Stimulated activated CD4-positive, alpha-beta T cell treated with anti-CD3 and anti-CD28 coated beads, TNF-alpha, amount 100 ng/mL, for 4 hours (primary cell): ENCODE results near the gene PTPRN2.
"Not testable (repeated sequence)": the region's sequence is repeated elsewhere in the genome, so short reads cannot be mapped to it uniquely, and the experiment has no call there.

Experiments
- DNase-seq, 3 experiments: peaks; one replicate each; pipeline ENCODE4 v3.0.0-alpha.2; 2020; ENCODE audit warnings: low read depth in 3 of 3

Gene PTPRN2

DNA sequence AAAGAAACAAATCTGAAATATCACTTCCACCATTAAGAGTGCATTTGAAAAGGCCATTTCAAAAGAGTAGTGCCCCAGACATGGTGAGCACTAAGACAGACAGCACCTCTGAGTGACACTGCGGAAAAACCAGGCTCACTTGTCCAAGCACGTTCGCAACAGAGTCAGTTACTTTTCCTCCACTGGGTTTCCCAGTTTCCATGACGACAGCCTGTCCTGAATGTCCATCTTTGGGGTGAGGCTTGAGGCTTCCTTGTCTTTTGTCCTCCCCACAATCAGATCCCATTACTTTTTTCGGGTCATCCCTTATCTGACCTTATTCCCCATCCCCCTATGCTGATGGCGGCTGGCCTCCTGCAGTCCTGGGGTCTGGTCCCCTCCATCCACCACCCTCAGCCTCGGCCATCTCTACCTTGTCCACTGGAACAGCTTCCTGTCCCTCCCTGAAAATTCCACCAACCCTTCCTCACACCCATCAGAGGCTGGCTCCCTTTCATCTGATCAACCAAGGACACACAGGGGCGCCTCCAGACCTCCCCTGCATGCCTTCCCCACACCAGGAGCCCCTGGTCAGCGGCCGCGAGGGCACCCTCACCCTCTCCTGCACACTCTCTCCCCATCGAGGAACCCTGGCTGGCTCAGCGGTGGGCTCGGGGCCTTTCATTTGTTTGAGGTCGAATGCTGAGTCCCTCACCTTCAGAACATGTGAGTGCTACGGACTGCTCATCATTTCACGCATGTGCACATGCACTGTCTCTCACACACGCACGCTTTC lies 887.2 kb downstream of the PTPRN2 start:
- DNase-seq: no peak

DNA sequence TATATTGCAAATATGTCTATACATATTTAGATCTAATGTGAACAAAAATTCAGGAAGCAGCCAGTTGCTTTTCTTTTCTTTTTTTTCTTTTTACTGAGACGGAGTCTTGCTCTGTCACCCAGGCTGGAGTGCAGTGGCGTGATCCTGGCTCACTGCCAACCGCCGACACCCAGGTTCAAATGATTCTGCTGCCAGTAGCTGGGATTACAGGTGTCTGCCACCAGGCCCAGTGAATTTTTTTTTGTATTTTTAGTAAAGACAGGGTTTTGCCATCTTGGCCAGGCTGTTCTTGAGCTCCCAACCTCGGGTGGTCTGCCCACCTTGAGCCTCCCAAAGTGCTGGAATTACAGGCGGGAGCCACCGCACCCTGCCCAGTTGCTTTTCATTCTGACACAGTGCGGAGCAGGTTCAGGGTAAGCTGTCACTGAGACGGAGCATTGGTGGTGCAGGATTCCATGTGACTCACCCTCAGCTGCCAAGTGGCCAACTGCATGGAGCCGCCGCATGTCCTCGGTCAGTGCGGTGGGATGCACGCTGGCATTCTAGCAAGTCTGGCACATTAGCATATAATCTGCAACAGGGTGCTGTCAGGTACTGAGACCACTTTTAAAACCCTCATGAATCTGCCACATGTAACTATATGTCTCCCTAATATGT lies 888.1 kb downstream of the PTPRN2 start:
- DNase-seq: no peak

DNA sequence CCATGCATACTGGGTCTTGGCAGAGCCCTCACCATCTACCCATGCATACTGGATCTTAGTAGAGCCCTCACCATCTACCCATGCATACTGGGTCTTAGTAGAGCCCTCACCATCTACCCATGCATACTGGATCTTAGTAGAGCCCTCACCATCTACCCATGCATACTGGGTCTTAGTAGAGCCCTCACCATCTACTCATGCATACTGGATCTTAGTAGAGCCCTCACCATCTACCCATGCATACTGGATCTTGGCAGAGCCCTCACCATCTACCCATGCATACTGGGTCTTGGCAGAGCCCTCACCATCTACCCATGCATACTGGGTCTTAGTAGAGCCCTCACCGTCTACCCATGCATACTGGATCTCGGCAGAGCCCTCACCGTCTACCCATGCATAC lies 890.3 kb downstream of the PTPRN2 start:
- DNase-seq: not testable (repeated sequence)

DNA sequence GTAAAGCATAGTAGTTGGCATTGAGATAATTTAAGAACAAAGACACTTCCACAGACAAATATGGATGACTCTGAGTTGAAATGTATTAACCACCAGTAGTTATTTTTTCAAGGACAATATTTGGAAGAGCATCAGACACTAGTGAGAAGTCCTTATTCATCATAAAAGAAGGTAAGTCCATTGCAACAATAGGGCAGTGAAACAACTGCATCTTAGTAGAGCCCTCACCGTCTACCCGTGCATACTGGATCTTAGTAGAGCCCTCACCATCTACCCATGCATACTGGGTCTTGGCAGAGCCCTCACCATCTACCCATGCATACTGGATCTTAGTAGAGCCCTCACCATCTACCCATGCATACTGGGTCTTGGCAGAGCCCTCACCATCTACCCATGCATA lies 892.0 kb downstream of the PTPRN2 start:
- not testable (repeated sequence) for DNase-seq

DNA sequence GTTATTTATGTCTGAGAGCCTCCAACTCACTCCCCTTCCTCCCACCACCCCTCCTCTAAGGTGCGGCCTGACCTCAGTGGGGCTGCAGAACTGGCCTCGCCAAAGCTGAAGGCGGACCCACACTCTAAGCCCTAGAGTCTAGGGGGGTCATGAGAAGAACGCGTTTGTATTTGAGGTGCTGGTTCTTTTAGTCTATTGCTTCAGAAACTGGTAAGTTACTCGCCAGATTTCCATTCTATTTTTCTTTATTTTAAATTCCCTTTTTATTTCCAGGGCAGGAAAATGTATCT lies 893.3 kb downstream of the PTPRN2 start:
- DNase-seq: no peak

DNA sequence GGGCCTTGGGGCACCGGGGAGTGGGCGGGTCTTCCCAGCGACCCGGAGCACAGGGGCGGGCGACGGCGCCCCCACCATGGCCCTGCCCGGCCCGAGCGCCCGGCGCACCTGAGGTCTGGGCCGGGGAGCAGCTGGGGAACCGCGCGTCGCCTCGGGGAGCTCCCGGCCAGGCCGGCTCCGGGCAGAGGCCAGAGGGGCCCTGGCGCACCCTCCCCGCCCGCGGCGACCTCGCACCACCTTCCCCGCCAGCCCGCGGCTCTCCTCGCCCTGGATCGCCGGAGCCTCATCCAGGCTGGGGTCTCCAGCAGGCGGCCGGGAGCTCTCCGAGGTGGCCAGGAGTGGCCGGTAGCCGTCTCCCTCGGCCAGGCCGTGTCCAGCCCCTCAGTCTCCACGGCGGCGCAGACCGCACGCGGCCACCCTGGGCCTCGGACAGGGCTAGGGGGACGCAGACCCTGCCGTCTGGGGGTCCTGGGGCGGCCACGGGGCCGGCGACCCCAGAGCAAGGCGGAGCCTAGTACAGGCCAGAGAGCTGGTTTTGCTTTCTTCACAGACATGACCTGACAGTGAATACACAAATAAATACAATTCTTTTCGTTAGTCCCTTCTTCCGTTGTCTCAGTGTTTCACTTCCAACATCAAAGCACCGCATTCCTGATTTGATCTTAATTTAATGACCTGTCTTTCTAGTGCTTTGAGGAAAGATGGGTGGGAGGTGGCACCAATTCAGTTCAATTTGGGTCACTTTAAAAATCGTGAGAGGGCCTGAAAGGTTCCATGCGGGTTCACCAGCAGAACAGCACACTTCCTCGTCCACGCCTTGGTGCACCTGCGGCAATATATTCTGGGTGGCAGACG lies 893.9 kb downstream of the PTPRN2 start:
- no peak for DNase-seq

DNA sequence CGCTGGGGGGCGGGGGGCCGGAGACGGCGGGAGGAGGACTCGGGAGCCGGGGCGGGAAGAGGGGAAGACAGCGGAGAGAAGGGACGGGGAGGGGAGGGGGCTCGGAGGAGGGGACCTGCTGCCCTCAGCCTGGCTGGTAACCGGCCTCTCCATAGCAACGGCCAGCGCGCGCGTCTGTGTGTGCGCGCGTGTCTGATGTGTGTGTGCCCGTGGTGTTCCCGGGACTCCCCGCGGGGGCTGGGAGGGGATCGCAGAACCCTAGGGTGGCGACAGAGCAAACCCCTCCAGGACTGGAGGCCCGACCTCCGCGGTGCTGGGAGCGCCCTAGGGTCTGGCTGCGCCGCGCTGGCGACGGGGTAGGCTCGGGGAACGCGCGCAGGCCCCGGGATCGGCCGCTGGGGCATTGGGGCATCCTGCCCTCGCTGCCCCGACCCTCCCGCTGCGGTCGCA lies 894.5 kb downstream of the PTPRN2 start:
- no peak for DNase-seq

DNA sequence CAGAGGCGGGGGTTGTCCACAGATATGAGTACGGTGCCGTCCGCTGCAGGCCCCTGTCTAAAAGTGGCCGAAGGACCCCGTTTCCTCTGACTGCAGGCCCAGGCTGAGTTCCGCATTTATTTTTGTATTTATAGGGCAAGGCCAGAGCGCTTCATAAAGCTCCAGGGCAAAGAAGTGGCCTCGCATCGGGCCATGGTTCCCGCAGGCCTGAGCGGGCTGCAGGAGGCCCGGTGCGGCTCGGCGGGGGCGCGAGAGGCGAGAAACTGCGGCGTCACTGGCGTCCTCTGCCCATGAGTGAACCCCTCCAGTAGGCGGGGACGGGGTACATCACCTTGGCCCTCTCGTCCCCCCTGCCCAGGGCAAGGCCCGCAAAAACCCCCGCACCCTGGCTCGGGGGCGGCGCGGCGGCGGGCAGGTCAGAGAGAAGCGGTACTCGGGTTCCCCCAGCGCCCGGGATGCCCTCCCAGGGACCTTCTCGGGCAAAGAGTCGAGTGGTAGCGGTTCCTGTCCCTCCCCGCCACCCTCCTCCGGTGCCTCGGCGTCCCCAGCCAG lies 895.1 kb downstream of the PTPRN2 start:
- no peak for DNase-seq

DNA sequence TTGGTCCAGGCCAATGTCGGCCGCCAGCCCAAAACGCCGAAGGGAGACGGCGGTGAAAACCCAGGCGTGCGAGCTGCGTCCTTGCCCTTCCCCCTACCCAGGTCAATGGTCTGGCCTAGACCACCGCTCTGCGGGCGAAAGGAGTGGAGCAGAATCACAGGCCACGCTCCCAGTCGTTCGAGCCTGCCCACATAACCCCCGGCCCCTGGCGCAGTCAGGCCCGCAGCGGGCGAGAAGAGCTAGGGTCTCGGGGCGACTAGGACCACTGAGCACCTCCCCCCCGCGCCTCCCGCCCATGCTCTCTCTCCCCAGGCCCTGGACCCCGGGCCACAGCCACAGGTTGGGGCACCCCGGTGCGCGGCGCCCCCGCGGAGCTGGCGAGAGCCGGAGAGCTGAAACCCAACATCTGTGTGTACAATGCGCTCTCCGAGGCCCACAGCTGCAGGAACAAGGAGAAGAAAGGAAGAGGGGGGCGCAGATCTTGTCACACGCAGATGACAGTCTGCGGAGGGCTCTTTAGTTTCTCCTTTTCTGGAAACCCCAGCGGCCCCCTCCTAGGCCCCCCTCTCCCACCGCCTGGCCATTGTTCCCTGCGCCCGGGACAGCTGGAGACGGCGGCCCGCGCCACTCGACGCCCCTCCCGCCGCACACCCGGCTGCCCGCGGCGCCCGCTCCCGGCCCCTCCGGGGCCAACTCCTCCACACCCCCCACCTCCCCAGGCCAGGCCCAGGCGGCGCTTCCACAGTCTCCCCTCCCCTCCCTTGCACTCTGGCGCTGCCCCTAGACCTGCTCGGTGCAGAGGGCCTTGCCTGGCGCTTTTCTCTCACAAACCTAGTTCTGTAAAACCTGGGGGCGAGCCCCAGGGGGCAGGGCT lies 895.8 kb downstream of the PTPRN2 start:
- DNase-seq: no peak

DNA sequence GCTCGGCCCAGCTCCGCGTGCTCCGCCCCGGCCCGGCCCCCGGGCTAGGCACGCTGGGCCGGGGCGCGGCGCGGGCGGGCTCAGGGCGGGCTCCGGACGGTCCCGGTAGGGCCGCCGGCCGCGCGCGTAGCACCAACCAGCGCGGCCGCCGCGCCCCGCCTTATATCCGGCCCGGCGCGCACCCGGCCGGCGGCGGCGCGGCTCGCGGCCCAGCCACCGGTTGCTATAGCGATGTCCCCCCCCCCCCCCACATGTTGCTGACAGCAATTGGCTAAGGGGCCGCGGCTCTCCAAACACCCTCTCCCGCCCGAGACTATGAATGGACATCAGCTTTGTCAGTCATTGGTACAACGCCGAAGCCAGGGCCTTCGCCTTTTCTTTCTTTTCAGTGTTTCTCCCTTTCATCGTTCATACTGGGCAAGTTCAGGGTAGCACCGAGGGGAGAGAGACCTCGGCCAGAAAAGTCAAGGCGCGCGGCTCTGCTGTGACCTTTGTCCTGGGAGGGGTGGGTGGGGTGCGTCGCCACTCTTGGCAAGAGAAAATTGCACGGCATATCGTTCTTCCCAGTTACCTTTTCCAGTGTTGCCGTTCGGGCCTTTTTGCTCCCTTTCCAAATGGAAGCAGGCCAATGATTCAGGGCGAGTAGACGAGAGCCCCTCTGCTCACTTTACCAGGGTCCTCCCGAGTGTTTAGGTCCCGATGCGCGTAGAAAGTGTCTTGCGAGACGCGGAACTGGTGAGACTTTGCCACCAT lies 896.6 kb downstream of the PTPRN2 start:
- DNase-seq: no peak

DNA sequence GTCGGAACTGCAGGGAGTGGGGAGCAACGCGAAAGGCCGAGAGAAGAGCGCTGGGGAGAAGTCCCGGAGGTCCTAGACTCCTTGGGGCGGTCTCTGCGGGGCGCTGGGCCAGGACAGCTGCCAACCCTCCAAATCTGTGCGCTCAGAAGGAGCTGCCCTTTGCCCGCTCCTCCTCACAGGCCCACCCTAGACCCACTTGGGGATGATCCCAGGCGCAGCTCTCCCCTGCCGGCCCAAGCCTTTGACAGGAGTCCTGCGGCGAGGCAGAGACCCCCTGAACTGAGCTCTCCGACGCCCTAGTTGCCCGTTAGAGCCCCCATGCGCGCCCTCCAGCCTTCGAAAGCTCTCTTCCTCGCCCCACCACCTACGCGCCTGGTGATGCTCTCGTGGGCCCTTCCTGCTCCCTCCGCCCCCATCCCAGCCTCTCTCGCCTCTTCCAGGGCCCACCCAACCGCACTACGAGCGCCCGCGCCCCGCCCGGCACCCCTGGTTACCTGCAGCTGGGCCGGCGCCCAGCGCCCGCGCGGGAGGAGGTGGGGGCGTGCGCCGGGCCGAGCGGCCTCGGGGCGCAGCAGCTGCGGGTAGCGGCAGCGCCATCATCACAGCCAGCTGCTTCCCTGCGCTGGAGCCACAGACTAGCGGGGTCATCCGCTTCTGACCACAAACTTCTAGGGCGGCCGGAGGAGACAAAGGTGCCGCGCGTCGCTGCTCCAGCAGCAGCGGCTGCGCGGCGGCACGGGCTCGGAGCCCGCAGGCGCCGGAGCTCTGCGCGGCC lies 897.4 kb downstream of the PTPRN2 start:
- no peak for DNase-seq

DNA sequence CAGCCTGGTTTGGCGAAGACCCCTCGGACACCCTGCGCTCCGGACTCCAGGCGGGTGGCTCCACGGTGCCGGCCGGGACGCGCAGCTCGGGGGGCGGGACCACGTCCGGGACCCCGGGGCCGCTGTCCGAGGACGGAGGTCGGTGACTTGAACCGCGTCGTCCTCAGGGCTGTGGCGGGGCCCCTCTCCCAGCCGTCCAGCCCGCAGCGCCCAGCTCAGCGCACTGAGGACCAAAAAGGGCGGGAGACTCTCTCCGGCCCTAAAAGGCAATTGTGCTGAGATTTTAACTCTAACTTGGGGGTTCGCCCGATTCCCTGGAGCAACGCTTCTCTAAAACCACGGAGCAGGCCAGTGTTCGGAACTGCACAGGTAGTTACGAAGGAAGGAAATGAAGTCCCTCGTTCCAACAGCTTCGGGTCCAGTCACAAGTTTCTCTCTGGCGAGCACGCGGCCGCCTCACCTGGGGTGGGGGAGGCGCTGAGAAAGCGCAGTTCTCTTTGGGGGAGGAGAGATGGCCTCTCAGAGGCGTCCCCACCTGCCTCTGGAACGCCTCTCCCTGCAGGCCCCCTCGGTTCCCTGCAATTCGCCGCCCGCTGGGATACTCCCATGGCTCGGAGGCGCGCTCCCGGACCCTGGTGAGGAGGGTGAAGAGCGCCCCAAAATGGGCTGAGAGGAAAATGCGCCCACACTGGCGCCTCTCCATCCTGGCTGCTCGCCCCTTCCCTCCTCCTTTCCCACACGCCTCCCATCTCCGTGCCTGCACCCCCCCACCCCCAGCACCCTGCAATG lies 898.2 kb downstream of the PTPRN2 start:
- DNase-seq: no peak

DNA sequence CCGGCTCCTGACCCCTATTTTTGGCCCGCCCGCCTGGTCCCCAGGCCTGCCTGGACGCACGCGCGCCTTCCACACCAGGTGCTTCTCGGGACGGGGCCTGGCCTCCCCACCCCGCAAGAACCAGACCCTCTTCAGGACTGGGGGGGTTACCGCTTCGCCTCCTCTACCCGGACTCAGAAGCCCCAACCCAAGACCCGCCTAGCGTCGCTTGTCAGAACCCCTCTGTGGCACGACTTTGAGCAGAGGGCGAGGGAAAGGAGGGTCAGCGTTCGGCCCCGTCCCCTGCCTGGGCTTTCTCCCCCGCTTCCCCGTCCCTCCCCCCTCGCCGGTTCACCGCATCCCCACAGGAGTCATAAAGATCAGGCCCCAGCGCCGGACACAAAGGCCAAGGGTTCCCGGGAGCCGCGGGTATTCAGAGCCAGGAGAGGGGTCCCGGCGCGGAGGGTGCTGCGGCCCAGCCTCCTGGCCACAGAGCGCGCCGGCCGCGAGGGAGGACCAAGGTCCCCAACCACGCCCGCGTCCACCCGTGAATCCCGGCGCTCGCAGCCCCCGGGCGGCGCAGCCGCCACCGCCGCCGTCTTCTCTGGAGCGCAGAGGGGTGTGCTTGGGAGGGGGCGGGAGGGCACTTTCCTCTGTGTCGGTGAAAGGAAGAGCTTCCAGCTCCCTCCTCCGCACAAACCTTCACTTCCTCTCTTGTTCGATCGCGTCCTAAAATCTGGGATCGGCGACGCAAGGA lies 898.9 kb downstream of the PTPRN2 start:
- no peak for DNase-seq

DNA sequence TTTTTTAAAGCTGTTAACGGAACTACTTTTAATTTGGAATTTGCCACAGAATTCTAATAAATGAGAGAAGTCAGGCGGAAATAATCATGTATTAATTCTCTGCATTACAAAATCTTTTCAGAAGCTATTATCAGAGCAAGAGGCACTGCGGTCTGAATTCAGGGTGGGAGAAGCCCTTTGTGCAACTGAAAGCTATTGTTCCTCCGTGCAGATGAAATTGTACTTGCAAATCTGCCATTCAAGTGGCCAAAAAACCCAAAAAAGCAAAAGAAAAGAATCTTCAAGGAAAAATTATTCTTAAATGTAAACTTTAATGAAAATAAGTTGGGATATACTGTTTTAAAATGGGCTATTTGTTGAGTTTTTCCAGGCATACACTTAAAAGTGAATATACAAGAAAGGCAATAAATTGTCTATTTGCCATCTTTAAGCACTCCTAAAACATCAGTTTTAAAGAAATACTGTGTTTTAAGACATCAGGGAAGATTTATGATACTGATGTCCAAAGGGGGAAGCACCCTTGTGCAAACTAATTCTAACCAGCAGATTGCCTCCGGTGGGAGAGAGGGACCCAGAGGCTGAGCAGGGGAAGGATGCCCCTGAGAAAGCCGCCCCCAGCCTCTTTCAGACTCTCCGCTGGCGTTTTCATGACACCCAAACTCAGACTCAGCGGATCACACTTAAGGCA lies 899.6 kb downstream of the PTPRN2 start:
- no peak for DNase-seq

DNA sequence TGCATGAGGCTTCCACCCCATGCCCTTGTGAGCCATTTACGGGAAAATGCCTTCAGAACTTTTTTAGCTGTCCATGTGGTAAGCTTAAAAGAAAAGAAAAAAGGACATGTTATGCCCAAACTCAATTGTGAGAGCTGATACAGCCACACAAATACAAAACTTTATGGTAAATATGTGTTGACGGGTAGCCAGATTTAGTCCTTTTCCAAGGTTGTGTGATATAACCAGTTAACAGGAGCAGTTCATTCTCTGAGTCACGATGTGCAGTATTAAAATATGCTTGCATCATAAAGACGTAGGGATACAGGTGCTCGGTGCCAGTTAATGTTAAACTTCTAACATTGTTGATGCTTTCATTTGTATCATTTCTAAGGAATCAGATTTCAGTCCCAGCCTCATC lies 900.5 kb downstream of the PTPRN2 start:
- no peak for DNase-seq

DNA sequence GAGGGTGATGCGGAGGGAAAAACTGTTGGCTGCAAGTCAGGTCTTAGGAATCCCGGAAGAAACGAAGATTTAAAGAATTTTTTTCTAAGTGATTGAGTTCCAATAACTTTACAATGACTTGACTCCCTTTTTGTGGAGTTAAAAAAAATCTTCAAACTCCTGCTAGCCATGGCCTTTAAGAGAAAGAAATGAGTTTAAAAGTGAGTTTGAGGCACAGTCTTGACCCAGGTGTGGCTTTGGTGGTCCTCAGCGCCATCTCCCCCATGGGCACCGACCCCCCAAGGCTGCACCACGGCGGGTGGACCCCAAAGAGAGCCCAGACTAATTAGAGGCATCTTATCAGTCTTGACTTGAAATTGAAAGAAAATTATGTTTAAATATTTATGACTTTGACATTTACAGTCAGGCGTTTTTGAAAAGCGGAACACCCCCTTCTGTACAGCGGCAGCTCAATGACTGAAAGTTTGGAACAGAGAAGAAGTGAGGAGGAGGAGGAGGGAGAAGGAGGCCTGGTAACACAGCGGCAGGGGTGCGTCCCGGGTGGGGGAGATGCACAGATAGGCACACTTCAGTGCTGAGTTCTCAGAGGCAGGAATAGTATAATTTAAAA lies 901.2 kb downstream of the PTPRN2 start:
- DNase-seq: no peak
